Non-pigmented ciliary epithelial cell (primary cell): ENCODE measurements around the gene NRCAM.

Experiments used
- DNase-seq: peaks from one replicate; pipeline ENCODE4 v3.0.0-alpha.2; 2010; ENCODE audit warnings: low read depth

The NRCAM gene

DNA sequence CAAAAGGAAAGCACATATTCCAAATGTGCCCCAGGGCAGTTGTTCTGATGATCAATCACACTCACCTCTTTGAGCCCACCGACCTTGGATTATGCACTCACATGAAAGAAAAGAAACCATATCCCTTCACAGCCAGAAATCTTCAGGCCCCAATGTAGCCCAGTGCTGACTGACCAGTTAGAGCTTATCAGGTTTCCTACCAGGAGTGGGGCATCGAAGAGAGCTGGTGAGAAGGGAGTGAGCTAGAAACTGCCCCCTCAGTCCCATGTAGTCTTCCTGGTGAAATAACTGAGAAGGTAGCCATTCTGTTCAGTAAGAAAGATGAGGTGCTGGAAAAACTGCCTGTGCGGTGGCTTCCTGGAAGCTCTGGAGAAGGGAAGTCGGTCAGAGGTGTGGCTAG is 32.2 kb downstream of the NRCAM start:
- no peak for DNase-seq

DNA sequence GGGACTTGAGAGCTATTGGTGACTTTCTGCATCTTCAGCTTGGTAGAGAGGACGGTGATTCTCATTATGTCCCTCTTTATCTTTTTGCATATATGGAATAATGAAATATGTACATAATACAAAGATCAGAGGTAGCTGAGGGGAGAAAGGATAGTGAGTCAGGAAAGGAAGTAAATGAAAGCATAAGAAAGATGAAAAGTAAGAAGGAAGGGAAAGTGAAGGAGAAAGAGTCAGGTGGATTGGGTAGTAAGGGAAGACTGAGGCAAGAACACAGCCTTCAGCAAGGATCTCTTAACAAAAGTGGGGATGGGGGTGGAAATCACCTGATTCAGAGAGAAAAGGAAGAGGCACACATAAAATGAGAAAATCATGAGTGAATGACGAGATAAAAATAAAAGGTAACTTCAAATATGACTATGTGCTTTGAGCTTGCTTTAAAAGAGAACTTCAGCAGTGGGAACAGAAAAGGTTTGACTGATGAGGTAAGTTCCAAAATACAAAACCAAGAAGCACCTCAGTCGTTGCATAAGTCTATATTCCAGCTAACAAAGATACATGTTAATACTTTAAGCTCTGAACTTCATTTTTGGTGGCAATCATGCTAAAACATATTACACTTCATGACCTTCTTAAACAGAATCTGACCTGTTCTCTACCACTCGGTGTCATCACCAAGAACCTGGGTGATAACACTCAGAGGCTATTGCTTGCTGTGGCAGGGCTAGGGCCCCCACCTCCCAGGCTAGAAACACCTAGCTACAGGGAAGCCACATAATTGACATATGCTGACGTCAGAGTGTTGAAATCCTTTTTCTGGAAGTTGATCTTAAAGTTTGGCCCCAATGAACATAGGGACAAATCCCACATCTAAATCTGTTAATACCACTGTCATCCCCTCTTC is 32.9 kb downstream of the NRCAM start:
- no peak for DNase-seq

DNA sequence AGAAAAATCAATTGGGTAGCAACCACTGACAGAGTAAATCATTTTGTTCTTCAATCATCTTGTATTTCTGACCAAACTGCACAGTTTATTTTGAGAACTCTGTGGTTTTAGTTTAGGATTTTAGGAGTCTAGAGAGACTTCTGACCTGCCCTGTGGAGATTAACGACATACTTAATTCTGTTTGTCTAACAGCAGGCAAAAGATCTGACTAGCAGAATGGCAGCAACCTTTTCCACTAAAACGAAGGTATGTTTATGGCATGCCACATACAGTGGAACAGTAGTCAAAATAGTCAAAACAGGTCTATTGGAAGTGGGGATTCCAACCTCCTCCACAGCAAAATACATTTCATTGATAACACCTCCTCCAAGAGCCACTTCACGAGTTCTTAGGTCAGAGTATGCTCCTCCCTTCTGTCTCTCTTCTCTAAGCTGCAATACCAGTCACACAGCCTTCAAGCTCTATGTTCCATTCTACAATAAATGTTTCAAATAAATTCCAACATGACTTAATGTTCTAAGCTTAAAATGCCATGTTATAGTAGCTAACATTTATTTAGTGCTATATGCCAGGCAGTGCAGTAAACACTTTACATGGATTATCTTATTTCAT is 34.4 kb downstream of the NRCAM start:
- DNase-seq = no peak

DNA sequence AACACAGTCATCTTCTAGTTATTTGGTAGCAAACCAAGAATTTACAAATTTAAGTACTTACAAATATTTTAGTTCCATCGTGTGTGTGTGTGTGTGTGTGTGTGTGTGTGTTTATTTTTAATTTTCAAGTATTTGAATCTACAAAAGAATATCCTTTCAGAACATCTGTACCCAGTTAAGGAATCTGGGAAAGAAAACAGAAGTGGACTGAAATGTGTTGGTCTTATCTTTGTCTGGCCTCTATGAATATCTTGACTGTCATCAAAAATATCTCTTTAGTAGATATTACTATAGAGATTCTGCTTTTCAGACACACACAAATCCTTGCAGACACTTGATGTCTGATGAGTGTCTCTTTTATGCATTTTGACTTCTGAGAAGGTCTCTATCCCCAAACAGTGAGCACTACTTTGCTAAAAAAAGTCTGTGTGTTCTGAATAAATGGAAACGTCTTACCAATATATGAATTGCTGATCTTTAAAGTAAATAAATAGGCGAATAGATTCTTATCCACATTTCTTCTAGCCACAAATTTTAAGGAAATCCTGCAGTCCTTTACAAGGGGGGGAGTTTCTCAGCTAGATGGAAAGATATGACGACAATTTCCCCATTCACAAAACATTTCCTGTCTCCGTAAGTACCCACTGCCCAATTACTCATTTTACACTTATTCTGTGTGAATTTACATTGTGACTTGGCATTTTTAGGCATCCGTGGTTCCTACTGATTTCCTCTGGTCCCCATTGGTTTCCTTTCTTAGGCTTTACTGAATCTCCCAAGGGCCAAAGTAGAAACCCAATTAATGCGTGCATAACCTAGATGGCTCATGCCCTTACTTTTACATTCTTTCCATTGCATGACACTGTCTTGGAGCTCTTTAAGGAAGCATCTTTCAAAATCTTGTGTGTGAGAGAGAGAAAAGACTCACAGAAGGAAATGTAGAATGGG is 36.0 kb downstream of the NRCAM start:
- no peak for DNase-seq

DNA sequence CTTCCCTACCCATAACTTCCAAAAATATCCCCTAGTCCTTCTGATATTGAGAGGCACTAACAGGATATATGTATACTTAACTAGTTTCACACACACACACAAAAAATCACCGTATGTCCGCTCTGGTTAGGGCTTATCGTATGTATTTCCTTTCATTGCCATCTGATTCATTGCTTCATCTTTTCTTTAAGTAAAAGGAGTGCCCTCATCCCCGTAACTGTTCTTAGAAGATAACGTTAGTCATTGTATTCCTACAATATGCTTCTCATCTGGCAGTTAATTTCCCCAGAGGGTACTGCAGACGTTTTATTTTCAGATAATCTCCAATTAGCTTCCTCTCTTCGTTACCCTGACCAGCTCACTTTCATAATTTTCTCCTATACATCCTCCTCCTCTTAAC is 37.3 kb downstream of the NRCAM start:
- DNase-seq = no peak

DNA sequence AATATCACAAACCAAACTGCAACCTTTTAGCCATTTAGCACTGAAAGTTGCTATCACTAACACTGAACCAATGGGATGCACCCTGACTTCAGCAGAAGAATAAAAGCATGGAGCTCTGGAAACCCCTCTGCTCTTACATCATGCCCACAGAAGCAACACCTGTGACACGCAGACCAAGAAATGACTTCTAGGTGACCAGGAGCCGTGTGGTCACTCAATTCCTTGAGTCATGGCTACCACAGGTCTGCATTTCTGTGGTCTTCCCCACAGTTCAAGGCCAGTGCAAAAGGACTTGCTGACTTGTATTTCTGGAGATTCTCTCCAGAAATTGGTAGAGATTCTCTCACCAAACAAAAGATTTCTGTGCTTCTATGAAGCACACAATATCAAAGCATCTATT is 38.3 kb downstream of the NRCAM start:
- no peak for DNase-seq

DNA sequence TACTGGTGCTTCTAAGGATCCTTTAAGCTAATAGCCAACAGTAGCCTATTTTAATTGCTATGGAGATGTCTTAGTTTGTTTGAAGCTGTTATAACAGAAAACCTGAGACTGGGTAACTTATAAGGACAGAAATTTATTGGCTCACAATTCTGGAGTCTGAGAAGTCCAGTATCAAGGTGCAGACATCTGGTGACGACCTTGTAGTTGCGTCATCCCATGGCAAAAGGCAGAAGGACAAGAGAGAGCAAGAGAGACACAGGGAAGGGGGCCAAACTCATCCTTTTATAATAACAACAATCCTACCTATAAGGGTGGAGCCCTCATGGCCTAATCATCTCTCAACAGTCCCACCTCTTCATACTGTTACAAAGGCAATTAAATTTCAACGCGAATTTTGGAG is 39.1 kb downstream of the NRCAM start:
- DNase-seq = no peak

DNA sequence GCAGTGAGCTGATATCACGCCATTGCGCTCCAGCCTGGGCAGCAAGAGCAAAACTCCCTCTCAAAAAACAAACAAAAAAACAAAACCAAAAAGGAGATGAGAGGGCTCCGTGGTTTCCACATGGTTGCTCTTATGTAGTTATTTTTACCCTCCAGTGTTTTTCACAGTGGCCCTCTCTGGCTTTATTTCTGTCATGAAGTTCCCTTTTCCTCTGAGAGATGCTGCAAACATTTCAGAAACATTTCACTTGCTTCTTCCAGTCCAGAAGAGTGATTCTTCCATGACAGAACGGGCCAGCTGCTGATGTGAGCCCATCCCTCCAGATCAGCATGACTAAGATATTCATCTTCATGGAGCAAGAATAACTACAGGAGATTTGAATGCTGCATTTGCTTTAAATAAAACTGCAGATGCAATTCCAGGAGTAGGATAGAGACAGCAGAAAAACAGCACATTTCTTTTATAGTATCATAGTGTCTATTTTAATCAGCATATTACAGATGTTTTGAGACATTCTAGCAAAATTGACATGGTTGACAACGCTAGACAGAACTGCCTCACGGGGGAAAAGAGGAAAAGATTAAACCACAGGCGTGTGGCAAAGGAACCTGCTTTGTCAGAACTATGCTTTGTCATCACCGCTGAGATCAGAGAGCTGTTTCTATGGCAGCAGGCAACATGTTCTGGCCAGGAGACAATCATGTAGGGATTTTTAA is 40.3 kb downstream of the NRCAM start:
- peak; percentile 51 for DNase-seq

DNA sequence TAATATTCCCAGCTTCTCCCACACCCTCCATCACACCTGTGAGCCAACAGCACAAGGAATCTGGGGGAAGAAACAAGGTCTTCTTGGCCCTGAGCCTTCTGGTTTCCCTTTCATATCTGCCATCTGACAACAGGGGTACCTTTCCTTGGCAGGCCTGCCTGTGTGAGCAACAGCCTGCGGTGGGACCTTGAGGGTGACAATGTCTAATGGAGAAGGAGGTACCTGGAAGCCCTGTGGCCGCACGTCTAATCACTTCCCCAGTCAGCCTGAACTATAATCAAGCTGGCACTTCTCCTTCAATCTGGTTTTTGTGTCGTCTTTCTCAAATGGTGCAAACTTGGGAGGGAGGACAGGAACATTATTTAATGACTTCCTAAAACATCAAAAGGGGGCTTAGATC is 41.2 kb downstream of the NRCAM start:
- no peak for DNase-seq

DNA sequence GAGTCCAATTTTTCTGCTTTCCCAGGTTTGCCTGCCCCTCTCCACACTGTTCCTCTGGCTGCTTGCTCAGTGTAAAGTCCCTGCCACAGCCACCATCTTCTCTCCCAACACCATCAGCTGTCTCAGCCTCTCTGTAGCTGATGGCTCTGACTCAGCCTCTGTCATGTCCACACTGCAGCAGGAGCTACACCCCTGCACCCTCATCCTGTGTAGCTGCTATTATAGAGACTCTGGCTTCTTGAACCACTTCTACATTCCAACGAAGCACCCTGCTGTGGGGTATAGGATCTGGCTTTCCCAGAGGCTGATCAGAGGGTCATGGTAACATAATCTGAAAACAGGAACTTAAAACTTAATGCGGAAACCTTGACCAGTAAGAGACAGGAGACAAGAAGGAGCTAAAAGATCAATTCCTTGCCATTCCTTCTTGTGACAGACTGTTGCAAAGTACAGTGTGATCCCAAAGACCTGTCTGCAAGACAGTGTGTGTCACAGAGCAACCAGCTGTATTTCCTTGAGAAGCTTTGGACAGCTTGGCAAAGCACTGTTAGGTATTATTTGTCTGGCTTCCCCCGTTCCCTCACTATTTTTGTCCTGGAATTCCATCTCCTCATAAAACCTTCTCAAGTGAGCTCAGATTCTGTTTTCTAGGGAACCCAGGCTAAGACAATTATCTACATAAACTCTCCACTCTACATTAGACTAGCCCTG is 42.3 kb downstream of the NRCAM start:
- peak; percentile 54 for DNase-seq

DNA sequence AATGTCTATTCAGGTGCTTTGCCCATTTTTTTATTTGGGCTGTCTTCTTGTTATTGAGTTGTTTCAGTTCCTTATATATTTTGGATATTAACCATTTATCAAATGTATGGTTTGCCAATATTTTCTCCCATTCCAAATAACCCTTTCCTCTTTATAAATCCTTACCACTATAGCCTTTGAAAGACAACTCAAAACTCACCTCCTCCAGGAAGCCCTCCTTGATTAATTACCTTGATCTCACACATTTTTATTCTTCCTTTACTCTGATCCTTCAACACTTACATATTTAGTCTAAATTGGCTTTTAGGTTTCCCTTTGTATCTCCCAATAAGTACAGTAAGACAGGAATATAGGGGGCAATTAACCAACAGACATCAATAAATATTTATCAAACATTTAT is 42.9 kb downstream of the NRCAM start:
- no peak for DNase-seq

DNA sequence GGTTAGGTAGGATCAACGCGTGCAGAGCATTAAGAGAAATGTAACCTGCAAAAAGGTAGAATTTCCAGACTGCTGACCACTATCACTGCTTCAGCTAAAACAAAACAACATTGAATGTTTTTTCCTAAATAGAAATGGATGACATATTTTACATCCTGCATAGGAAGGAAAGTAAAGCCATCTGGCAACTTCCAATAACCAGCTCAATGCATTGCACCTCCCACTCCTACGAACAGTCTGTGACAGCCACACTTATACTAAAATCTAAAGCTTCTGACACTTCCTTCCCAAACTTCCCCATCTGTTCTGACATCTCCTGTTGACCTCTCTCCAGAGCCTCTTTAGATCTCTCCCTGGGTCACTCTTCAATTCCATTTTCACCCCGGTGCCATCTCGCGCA is 47.1 kb downstream of the NRCAM start:
- DNase-seq = no peak

DNA sequence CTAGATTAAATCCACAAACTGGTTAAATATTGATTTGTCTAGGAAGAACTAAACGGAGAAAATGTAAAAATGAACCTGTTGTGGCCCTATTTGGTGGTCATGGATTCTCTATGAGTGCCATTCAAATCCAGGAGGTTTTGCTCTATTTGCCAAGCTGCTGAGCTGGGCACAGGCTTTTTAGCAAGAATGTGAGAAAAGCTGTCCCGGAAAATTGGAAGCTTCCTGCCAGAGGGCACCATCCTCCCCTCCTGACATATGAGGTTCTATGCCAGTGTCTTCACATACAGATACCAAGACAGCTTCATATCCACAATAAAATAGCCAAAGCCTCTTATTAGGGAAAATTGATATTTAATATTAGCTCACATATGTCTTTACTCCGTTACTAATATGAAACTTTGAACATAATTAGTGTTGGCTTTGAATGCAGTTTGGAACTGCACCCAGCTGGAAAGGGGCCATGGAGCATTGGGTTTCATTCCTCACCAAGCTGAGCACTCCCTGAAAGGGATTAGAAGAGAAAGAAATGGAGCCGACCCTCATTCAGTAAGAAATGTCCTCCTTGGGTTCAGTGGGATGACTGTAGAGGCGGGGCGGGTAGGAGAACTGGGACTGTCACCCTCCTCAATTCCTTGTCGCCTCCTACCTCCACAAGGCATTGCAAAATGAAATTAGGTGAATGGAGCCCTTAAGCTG is 47.8 kb downstream of the NRCAM start:
- DNase-seq = no peak

DNA sequence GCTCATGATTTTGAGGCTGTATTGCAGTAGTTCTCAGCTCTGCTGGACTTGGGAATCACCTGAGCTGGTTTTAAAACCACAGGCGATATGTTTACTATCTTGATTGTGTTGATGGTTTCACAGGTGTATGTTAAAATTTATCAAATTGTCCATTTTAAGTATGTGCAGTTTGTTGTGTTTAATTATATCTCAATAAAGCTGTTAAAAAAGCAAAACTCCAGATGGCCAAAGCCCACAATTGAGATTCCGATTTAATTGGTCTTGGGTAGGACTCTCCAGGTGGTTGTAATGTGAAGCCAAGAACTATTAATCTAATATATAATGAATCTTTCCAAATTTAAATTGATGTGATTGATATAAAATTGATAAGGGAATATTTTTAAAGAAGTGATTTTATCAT is 48.6 kb downstream of the NRCAM start:
- DNase-seq = no peak

DNA sequence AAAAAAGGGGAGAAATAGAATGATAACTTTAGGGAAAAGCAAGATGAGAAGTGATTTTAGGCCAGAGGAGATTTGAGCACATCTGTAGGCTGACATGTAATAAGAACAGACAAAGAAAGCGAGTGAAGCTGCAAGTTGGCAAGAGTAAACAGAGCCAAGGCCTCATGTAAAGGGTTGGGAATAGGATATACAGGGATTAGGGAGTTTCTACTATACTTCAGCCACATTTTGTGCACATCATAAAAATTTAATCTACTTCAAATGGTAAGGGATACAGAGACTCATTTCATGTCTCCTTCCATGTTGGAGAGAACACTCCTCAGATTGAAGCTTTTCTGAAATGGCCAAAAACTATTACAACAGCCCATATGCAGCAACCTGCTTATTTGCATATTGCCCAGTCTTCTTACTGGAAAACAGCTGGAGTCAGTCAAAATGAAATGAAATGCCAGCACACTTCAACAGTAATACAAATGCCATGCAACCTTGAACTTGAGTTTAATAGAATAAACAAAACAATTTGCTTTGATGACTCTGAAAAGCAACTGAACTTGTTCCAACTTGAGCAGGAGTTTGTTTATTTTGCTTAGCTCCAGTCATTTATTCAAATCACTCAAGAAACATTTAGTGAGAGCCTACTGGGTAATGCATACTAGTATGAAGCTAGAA is 49.9 kb downstream of the NRCAM start:
- no peak for DNase-seq

DNA sequence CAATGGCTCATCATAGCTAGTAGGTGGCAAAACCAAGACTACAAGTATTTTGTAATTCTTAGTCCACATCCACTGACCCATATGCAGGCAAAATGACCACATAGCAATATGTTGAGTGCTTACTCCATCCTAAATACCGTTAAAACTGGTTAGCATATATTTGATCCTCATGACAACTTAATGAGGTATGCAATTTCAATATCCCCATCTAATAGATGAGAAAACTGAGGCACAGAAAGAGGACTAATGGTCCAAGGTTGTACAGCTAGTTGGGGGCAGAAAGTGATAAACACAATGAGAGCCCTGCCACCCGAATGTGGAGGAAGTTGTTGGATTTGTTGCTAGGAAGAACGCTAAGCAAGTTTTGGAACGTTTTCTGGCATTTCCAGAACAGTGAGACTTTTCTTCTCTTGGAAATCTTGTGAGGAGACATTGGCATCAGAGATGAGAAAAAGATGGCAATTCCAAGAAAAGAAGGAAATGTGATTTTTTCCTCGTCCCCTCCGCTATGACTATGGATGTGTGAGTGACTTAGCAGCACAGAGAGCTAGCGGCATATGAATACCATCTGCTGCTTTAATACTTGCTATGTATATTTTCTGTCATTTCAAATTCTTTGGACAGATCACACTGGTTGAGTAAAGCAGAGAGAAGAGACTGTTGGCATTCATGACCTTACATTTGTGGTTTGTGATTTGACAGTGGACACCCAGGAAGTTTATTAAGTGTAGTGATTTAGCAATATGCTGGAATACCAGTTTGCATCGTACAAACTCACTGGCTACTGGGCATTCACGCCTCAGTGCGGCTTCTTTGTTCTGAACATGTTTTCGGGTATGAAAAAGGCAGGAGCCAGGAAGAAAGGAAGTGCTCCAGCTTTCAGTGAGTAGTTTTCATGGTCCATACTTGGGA is 51.5 kb downstream of the NRCAM start:
- no peak for DNase-seq

DNA sequence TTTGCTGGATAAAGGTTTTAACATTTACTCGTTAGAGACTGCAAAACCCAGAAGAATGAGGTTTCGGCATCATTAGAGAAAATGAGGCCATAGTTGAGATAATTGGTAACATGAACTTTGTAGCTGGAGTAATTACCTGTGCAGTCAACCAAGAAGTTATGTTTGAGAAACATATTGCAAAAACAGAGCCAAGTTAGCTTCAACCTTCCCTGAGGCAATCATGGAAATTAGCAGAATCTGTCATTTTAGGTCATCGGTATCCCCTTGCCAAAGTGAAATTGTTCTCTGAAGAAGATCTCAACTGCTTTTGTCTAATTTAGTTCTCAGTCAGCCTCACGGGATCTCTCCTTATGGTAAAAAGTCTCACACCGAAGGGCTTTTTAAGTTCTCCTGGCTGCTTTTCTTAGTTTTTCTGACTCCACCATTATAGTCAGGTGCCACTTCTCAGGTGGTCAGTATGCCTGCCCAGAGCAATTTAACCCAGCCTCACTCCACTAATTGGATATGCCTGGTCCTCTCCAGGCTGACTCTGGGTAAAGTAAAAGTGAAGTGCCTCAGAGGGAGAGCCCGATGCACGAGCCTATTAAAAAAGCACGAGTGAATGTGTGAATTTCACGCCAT is 52.5 kb downstream of the NRCAM start:
- DNase-seq = no peak

DNA sequence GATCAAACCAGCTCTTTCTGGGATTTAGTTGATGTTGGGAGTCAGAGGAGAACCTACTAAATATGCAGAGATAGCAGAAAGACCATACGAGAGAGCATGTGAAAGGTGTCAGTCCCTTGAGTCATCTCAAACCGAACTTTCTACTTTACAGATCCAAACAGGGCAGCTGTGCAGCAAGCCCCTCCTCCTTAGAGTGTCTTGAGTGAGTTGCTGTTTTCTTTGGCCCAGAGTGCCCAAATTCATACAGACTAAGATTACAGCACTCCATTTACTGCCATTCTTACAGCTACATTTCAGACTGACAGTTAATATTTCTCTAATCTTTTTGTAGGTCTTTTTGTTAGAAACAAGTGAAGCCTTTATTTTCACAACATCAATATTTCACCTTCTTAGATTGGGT is 53.4 kb downstream of the NRCAM start:
- DNase-seq = no peak

DNA sequence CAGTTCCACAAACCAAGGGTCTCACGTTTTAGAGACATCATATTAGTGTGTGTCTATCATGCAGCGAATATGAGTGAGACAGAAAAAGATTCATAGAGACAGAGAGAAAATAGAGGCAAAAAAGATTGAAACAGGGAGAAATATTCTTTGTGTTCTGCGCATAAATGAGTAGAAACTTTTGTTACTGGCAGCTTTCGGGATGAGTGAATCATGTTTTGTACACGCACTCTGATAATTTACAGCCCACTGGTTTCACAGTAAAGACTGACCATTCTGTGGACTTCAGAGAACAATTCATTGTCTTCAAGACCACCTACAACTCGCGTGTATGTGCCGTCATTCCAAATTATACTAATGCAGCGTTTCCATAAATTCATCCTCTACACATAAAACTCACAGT is 60.2 kb downstream of the NRCAM start:
- DNase-seq = no peak
